ENCODE data around the gene SNX5.

SNX5 gene

GRCh38 chr20:17939622-17940223, 28.9 kb downstream of the SNX5 start:
- DNase-seq: no peak

GRCh38 chr20:17938871-17939619, 29.5 kb downstream of the SNX5 start:
- DNase-seq: peak; percentile 31

- no peak for DNase-seq
Measured at GRCh38 chr20:17936761-17937732, 31.5 kb downstream of the SNX5 start.

- no peak for DNase-seq
Measured at GRCh38 chr20:17936286-17936760, 32.3 kb downstream of the SNX5 start.

GRCh38 chr20:17935761-17936160, 32.8 kb downstream of the SNX5 start:
- no peak for DNase-seq

- no peak for DNase-seq
Measured at GRCh38 chr20:17935186-17935585, 33.4 kb downstream of the SNX5 start.

- DNase-seq: no peak
Measured at GRCh38 chr20:17934141-17934862, 34.3 kb downstream of the SNX5 start.

- no peak for DNase-seq
Measured at GRCh38 chr20:17933711-17934110, 34.9 kb downstream of the SNX5 start.

GRCh38 chr20:17933121-17933520, 35.5 kb downstream of the SNX5 start:
- no peak for DNase-seq

GRCh38 chr20:17932396-17932795, 36.2 kb downstream of the SNX5 start:
- no peak for DNase-seq

- DNase-seq: no peak
Measured at GRCh38 chr20:17931513-17931912, 37.1 kb downstream of the SNX5 start.

GRCh38 chr20:17928633-17929311, 39.8 kb downstream of the SNX5 start:
- DNase-seq: no peak

GRCh38 chr20:17928211-17928611, 40.4 kb downstream of the SNX5 start:
- DNase-seq: no peak

GRCh38 chr20:17925940-17926300, 42.7 kb downstream of the SNX5 start:
- no peak for DNase-seq

- no peak for DNase-seq
Measured at GRCh38 chr20:17925141-17925939, 43.3 kb downstream of the SNX5 start.

- DNase-seq: no peak
Measured at GRCh38 chr20:17921774-17922173, 46.8 kb downstream of the SNX5 start.

- DNase-seq: no peak
Measured at GRCh38 chr20:17919149-17919548, 49.4 kb downstream of the SNX5 start.

- no peak for DNase-seq
Measured at GRCh38 chr20:17917832-17918618, 50.6 kb downstream of the SNX5 start.

- DNase-seq: no peak
Measured at GRCh38 chr20:17916433-17916891, 52.1 kb downstream of the SNX5 start.

- no peak for DNase-seq
Measured at GRCh38 chr20:17914957-17915356, 53.6 kb downstream of the SNX5 start.
